Hindlimb muscle (tissue), 1 donor: ENCODE measurements around the gene PHF13. TPM values are rescaled to one million over a fixed set of nuclear protein-coding genes. Genes with fewer than 3 reads are reported as not detected.
A peak's percentile ranks its signal among the peaks of the same experiment; 100 is the strongest.
"Not testable (repeated sequence)": the region's sequence is repeated elsewhere in the genome, so short reads cannot be mapped to it uniquely, and the experiment has no call there.

ENCODE experiments used
- DNase-seq: peaks from one replicate; pipeline ENCODE4 v3.0.0-alpha.2; 2013
- polyA plus RNA-seq: library from polyadenylated mRNA; unstranded; fragments of 120-200 nt; gene quantifications from one replicate; pipeline ENCODE4 v1.2.1, GENCODE V29; 2013; ENCODE audit not compliant: insufficient read length

The PHF13 gene
- polyA plus RNA-seq, 1 donor, result 21.9 TPM

- no peak for DNase-seq
Observed at GRCh38 chr1:6587261-6588005, 26.1 kb upstream of the PHF13 start.

- DNase-seq, result no peak
Observed at GRCh38 chr1:6588128-6588892, 25.2 kb upstream of the PHF13 start.

GRCh38 chr1:6588893-6589520, 24.5 kb upstream of the PHF13 start:
- no peak for DNase-seq

- no peak for DNase-seq
Observed at GRCh38 chr1:6590046-6590445, 23.5 kb upstream of the PHF13 start.

GRCh38 chr1:6591222-6591621, 22.3 kb upstream of the PHF13 start:
- DNase-seq, result no peak

DNA sequence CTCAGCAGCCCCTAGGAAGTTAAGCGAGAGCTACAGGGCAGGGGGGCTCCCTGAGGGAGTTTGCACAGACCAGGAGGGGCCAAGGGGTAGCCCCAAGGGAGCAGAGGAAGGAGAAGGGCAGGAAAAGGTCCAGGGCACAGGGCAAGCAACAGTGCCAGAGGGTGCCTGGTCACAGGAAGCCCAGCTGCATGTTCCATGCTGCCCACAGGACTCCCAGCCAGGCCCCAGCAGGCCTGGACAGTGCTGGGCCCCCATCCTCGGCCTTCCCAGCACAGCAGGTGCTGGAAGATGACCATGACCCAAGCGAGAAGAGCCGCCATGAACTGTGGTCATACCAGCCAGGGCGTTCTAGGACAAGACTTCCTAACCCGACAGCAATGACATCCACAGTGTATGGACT, 21.9 kb upstream of the PHF13 start:
- no peak for DNase-seq

DNA sequence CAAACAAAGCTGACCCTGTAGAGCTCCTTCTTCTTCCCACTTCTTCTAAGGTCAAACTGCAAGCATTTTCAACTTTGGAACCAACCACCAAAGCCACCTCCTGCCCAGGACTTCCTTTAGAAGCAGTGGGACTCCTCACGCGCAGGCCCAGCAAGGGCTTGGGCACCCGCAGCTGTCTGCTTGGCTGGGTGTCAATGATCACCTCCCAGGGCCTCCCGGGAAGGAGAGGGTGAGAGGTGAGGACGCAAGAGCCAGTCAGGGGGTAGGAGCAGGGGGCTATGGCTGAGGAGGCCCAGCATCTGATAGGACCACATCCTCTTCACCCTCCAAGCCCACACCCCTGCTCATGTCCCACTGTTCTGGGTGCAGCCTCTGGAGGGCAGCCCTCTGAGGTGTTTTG, 21.1 kb upstream of the PHF13 start:
- no peak for DNase-seq

DNA sequence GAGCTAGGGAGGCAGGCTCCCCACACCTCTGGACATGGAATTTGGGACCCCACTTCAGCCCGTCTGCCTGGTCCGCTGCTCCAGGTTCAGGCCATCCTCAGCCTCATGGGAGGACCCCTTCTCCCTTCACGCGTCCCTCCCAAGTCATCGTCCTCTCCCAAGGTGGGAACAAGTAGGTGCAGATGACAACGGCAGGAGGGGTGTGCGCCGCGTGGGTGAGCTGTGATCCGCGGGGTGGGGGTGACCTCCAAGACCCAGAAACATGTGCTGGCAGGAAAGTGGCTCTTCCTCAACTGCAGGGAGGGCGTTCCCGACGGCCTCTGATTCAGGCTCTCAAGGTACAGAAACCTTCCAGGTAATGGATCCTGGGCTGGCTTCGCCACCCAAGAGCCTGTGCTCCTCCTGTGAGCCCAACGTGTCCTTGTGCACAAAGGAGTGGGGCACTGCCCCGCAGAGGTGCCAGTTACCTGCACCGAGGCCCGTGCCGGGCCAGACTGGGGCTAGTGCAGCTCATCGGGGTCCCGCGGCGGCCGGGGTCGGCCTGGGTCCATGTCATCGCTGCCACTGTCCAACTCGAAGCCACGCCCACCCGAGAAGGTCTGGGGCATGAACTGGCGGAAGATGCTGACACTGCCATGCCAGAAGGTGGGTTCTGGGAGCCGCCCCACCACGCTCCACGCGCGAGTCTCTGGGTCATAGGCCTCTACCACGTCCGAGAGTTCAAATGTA, 20.5 kb upstream of the PHF13 start:
- DNase-seq, result no peak

GRCh38 chr1:6593810-6594209, 19.7 kb upstream of the PHF13 start:
- DNase-seq, result no peak

GRCh38 chr1:6594977-6595740, 18.4 kb upstream of the PHF13 start:
- DNase-seq, result no peak

GRCh38 chr1:6596351-6596750, 17.2 kb upstream of the PHF13 start:
- no peak for DNase-seq

DNA sequence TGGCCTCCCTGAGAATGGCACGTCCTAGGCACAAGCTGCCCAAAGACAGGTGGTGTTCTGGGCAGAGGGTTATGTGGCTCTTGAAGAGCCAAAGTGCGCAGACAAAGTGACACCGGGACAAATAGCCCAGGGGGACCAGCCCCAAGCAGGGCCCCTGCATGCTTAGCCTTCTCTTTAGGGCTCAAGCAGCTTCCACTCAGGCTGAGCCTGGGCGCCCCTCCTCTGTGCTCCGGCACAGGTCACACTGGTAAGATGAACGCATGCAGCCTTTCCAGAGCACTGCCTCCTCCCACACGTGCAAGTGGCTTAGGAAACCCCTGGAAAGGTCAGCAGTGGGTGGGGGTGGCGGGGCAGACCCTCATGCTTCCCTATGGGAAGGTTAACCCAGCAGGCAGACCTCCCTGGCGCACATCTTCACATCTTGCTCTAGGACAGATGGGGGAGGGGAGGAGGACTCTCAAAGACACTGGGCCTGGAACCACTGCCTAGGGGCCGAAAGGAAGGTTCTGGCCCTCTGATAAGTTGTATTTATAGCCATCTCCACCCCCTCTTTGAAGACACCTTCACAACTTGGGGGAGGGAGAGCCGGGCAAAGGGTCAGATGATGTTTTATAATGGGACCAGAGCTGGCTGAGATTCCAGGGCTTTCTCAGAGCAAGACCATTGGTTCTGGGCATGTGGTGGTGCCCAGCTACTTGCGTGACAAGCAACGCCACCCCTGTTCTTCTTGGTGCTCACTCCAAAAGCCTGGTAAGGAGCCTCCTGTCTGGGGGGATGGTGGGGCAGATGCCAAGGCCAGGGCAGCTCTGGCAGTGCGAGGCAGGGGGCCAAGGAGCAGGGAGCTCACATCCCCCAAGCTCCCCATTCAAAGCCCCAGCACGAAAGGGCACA, 16.4 kb upstream of the PHF13 start:
- no peak for DNase-seq

DNA sequence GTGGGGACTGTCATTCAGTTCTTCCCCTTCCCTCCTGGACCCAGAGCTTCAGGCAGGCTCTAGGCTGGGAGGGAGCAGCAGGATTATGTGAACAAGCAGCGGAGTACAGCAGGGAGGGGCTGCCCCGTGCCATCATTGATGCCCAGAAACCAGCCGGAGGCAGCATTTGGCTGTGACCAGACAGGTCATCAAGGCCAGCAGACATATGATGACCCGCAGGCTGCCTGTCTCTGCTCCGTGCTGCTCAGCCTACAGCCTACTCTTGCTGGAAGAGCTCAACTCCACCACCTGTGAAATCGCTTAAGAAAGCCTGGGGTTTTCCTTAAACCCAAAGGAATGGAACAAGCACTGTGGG, 15.8 kb upstream of the PHF13 start:
- DNase-seq, result no peak

DNA sequence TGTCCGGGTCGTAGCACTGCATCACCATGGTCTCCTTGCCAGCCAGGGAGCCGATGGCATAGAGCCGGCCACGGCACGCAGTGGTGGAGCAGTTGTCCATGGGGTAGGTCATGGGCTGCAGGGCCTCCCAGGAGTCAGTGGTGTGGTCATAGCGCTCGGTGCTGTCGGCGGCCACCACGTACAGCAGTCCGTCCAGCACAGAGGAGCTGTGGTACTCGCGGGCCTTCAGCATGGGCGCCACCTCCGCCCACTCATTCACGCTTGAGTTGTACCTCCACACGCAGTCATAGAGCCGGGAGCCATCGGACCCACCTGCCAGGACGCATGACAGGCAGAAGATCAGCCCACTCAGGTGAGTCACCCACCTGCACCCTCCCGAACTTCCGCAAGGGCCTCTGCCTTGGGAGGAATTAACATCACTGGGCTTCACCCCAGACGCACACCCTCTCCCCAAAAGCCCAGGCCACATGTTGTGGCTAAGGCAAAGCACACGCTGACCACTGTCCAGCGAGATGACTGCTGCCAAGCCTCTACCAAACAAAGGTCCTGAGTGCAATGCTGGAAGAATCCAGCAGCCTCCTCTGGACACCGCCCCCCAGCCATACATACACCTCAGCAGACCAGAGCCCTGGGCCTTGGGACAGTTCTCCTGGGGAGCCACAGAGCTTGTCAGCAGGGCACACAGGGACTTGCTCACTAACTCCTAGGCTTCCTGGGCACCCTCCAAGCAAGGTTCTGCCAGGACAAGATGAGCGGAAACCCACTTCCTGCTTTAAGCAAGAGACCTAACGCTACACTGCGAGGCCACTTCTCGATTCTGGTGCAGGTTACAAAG, 14.2 kb upstream of the PHF13 start:
- DNase-seq, result no peak

GRCh38 chr1:6599991-6600390, 13.5 kb upstream of the PHF13 start:
- not testable (repeated sequence) for DNase-seq

GRCh38 chr1:6600410-6601048, 13.0 kb upstream of the PHF13 start:
- DNase-seq, result no peak

- DNase-seq, result peak; percentile 70
Observed at GRCh38 chr1:6601049-6601922, 12.2 kb upstream of the PHF13 start.

DNA sequence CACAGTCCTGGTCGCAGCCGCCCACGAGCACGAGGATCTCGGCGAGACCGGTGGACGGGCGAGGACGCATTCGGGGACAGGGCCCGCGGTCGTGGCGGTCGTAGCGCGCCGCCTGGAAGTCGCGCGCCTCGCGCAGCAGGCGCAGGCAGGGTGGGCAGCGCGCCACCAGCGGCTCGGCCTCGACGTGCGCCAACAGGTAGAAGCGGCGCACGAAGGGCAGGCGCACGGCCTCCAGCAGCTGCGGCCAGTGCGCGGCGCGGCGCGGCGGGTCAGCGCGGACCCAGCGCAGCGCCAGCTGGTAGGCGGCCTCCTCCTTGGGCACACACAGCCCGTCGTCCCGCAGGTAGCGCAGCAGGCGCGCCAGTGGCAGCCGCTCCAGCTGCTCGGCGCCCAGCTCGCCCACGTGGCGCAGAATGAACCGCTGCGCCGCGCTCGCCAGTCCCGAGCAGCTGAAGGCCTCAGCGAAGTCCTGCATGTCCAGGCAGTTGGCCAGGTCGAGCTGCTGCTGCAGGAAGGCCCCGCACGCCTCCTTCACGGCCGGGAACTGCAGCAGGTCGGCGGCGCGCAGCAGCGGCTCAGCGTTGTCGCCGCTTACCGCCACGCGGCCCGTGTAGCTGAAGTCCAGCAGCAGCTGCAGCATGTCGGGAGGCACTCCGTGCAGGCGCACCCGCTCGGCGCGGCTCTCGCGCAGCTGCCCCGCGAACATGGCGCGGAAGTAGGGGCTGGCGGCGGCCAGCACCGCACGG, 11.4 kb upstream of the PHF13 start:
- peak; percentile 73 for DNase-seq
